AG08396 (cell line): ENCODE data around the gene ZDHHC12.

ENCODE experiments used
- DNase-seq: peaks from one replicate; pipeline ENCODE4 v3.0.0; 2012; ENCODE audit warnings: low spot score, mixed read lengths

ZDHHC12 gene

DNA sequence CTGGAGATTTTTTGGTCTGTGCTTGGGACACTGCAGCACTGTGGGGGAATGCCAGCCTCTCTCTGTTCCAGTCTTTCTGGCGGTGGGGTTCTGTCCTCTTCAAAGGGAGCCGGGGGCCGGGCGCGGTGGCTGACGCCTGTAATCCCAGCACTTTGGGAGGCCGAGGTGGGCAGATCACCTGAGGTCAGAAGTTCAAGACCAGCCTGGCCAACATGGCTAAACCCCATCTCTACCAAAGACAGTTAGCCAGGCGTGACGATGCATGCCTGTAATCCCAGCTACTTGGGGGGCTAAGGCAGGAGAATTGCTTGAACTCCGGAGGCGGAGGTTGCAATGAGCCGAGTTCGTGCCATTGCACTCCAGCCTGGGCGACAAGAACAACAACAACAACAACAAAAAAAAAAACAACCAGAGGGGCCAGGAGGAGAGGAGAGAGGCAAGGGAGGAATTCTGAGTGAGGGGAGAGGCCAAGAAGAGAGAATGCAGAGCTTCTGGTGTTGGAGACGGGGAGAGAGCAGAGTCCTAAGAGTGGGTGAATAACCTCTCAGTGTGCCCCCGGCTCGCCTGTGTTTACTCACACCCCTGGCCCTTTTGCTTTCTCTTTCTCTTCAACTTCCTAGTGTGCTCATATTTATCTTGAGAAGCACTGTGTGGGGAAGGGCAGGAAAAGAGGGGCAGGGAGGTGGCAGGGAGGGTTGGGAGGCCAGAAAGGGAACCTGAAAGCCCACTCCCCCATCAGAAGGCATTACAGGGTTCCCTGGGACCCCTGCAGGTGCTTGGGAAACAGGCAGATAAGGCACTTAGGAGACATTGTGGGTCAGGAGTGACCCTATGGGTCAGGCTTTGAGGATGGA is 38.1 kb downstream of the ZDHHC12 start:
- no peak for DNase-seq

DNA sequence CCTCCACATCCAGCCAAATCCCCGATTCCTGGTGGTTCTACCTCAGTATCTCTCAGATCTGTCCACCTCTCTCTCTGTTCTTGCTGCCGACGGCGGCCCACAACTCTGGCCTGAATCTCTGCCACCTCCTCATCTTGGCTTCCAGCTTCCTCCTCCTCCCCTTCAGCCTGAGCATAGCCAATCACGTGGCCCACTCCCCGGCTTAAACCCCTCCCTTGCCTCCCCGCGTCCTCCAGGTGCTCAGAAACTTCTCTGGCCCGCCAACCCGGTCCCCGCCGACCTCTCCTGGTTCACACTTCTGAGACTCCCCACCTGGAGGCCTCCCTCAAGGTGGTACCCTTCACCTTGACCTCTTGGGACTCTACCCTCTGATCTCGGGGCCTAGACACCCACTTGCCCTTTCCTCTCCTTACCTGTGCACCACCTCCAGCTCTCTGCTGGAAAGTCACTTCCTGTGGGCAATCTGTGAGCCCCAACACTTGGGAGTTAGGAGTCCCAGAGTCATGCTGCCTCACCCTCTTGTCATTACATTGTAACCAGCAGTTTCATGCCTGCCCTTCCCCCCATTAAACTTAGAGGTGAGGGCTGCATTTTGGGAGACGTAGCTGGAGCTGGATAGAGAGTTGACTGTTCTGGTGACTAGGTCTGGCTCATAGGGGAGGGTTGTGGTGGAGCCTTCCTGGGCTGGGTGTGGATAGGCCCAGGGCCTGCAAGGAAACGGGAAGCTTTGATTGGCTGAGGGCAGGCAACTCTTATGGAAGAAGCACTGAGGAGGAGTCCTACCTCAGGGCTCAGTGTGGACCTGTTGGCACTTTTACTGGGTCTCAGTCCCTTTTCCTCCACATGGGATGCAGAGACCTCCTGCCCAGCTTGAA is 39.4 kb downstream of the ZDHHC12 start:
- DNase-seq: peak; percentile 85

DNA sequence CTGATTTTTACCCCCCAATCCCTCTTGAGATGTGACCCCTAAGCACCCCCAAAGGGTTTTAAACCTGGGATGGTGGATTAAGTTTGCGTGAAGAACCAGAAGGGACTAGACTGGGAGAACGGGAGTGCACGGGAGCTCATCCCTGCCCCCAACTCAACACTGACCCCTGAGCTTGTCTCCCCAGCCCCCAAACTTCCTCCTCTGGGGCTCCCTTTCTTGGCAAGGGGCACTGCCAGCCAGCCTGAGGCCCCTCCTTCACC is 39.9 kb downstream of the ZDHHC12 start:
- DNase-seq: no peak

DNA sequence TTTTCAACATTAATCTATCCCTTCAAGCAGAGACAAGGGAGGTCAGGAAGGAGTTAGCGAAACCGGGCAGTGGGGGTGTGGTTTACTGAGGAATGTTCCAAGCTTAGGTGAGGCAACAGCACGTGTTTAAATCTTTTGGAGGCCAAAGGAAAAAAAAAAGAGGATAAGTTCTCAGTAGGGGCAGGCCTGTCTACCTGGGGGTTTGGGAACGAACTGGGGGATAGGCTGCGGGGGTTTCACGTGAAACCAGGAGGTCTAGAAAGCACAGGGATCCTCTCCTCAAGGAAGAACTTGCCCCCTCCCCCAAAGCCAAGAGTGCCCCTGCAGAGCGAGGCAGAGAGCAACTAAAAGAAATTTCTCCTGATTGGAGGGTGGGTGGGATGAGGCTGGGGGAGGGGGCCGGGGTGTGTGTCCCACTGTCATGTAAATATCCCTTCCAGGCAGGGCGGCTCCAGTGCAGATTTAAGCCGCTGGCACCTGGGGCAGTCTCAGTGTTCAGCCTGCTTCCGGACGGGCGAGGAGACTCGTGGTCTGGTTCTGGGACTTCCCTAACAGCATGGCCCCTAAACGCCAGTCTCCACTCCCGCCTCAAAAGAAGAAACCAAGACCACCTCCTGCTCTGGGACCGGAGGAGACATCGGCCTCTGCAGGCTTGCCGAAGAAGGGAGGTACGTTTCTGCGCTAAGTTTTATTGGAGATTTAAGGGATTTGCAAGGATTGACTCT is 40.4 kb downstream of the ZDHHC12 start:
- DNase-seq: peak; percentile 27

DNA sequence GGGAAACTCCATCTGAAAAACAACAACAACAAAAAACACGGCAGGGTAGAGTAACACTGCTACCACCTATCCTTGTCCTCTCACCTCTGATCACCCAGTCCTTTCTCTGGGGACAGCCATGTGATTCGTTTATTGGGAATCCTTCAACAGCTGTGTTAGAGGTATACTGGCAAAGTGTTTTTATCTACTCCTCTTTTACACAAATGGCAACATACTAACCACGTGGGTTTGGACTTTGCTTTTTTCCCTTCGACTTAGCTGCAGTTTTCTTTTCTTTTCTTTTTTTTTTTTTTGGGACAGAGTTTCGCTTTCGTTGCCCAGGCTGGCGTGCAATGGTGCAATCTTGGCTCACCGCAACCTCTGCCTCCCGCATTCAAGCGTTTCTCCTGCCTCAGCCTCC is 46.1 kb downstream of the ZDHHC12 start:
- no peak for DNase-seq

DNA sequence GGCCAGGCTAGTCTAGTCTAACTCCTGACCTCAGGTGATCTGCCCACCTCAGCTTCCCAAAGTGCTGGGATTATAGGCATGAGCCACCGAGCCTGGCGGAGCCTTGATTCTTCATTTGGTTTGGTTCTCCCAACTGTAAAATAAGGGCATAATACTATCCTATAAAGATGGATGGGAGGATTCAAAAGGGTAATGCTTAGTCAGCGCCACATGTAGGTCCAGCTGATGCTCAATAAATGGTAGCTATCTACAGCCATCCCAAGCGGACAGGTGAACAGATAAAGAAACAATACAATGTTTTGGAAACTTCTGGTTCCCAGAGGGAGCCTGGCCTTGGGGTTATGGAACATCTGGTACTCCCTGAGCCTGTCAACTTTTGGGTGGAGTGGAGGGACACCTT is 48.5 kb downstream of the ZDHHC12 start:
- DNase-seq: no peak
